GM18951 (cell line): ENCODE measurements around the gene CATSPER4.
"Not testable (repeated sequence)": the region's sequence is repeated elsewhere in the genome, so short reads cannot be mapped to it uniquely, and the experiment has no call there.

Experiments used
- POLR2A ChIP-seq: IDR thresholded peaks from 4 replicates; pipeline ENCODE4 v1.6.1; 2011; ENCODE audit warnings: mild to moderate bottlenecking; ENCODE audit not compliant: insufficient read length, insufficient read depth; ENCODE audit errors: extremely low read depth
- in situ Hi-C: fragments of 300-500 bp; cut with MboI; formaldehyde crosslinking; loops from one replicate; pipeline ENCODE4 v1.12.0; 2022; ENCODE audit warnings: low sequenced_read_pairs, mixed read lengths, inconsistent platforms; ENCODE audit not compliant: unreplicated experiment

CATSPER4 gene

DNA sequence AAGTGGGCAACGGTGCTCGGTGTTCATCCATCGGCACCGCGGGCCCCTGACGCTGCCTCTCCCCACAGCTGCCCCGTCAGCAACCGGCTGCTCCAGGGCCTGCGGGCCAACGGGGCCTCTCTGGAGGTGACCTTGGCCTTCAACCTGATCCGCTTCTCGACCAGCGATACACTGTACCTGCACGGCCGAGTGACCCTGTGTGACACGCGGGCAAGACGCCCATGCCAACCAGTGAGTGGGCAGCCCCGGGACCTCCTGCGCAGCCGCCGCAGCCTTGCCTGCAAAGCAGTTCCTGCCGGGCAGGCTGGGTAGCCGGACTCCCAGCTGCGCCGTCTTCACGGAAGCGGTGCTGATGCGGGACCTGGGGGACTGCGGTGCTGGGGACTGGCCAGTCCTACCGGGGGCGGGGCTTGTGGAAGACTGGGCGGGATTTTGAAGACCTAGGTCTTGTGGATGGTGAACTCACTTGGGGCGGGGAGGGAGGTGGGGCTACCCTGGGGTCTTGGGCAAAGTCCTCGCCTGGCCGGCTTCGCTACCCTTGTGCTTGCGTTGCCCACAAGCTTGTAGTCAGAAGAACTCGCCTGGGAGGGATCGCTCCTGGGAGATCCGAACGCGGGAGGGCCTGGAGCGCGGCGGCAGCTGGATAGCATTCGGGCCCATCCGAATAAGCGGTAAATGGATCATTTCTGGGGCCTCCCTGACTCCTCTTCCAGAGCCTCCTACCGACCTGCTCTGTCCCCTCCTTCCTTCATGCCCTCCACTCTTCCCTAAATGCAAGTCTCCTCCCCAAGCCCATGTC, 34.8 kb downstream of the CATSPER4 start:
- in situ Hi-C loops, result no loop called here
- no peak for TF ChIP-seq POLR2A

DNA sequence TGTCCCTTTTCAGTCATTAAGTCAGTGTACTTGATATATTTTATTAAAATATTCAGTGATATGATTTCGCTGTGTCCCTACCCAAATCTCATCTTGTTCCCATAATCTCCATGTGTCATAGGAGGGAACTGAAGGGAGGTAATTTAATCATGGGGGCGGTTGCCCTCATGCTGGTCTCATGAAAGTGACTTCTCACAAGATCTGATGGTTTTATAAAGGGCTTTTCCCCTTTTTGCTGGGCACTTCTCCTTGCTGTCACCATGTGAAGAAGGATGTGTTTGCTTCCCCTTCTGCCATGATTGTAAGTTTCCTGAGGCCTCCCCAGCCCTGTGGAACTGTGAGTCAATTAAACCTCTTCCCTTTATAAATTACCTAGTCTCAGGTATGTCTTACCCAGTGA, 40.3 kb downstream of the CATSPER4 start:
- in situ Hi-C loops, result not testable (repeated sequence)

DNA sequence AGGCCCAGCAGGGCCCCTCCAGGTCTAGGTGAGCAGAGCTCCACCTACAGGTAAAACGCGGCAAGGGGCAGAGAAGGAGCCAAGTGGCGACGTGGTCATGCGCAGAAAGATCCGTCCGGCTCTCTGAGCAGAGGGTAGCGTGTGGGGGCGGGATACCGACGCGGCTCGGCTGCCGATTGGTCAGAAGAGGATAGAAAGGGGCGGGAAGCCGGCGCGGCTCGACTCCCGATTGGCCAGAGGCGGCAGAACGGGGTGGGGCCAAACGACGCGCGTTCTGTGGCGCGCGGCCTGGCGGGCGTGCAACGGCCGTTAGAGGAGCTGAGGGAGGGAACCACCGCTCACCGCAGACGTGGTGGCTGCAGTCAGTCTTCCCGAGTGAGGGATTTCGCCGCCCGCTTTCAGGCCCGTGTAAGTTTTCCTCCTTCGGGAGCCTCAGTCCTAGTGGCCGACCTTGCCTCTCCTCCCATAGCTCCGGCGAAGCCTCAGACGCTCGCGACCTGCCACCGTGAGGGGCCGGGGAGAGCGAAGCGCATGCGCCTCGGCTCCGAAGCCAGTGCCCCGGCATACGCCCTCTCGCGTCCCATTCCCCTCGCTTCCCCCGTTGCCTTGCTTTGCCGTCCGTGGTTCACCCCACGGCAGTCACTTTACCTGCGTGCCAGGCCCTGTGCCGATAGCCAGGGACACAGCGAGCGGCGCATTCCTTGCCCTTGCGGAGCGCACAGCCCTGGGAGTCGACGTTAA, 43.7 kb downstream of the CATSPER4 start, which contains the start of gene CEP85:
Gene CEP85, plus strand, starts transcription at position 298 of the 741 bp plus-strand sequence. CDS start 5,584 bp downstream, outside the sequence.
- in situ Hi-C loops, result no loop called here
- peak; percentile 97 for TF ChIP-seq POLR2A

DNA sequence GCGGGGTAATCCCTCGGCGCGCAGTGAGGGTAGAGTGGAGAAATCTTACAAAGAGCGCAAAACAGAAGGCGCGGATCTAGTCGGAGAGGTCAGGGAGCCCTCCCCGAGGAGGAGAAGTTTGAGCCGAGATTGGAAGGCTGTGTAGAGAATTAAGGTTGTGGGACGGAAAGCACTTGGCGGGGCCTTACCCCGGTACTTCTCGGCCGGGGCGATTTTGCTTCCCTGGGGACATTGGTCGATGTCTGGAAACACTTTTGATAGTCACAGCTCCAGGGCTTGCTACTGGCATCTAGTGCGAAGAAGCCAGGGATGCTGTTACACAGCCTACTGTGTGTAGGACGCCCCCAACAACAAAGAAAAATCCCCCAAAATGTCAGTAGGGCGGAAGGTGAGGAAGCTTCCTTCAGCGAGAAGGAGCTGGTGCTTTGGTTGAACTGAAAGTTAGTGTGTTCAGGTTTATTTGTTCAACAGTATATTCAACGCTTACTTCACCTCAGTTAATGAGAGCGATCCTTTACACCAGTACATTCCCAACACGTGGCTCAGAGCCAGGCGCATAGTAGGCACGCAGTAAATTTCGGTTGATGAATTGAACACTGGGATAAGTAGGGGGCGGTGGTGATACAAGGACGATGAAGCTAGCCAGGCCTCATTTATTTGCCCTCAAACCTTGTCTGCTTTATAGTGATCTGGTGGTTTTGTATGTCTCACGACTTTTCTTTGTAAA, 44.4 kb downstream of the CATSPER4 start:
- no peak for TF ChIP-seq POLR2A
- in situ Hi-C loops, result no loop called here

DNA sequence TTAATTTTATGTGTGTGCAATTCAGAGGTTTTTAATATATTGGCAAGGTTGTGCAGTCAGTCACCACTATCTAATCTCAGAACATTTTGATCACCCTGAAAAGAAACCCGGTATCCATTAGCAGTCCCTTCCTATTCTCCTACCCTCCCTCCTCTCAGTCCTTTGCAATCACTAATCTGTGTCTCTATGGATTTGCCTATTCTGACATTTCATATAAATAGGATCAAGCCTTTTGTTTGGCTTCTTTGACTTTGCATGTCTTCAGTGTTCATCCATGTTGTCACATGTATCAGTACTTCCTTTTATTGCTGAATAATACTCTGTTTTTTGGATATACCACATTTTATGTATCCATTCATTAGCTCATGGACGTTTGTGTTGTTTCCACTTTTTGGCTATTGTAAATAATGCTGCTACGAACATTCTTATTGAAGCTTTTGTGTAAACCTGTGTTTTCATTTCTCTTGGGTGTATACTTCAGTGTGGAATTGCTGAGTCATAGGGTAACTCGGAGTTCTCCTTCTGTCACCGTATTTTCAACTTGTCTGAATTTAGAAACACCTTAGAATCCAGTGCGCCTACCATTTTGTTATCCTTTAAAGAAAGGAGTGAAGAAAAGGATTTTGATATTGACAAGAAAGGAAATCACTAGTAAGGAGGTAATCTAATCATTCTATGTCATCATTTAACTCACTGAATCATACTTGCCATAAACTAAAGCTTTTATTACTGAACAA, 47.0 kb downstream of the CATSPER4 start:
- TF ChIP-seq POLR2A, result no peak
- in situ Hi-C loops, result no loop called here

DNA sequence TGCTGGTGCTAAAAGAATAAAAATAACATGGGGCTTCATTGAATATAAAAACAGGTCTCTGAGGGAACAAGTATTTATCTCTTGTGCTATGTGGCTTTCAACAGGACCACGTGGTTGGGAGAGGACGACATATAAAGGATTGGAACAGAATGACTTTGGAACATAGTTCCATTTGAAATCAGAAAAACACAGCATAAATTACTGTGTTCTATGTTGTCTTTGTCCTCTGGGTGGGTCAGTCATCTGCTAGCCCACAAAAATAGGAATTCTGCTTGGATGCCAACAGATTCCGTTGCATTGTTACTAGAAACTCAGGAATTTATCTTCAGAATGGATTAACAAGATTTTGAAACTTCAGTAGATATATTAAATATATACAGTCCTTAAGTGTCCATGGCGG, 49.5 kb downstream of the CATSPER4 start:
- in situ Hi-C loops, result no loop called here
- no peak for TF ChIP-seq POLR2A
